Liver (tissue), 9 donors: ENCODE results near the gene C19orf53. TPM values are rescaled to one million over a fixed set of nuclear protein-coding genes. Genes with fewer than 3 reads are reported as not detected.

Experiments used
- DNase-seq: peaks from one replicate; pipeline ENCODE4 v3.0.0-alpha.2; 2017; ENCODE audit warnings: low spot score
- H3K27ac ChIP-seq, 2 donors: one replicate each; pipeline ENCODE4 v1.7.0; 2013; ENCODE audit warnings: inconsistent platforms in 2 of 2, low read length in 2 of 2, control low read depth in 1 of 2, low read depth in 1 of 2, mild to moderate bottlenecking in 1 of 2
- H3K27me3 ChIP-seq, 4 donors: one replicate each; pipeline versions ENCODE4 v1.6.1 to v1.7.0; 2013; ENCODE audit warnings: low read length in 3 of 4, inconsistent platforms in 1 of 4, mild to moderate bottlenecking in 1 of 4, moderate library complexity in 1 of 4; ENCODE audit not compliant: control insufficient read depth in 4 of 4, insufficient read depth in 4 of 4
- H3K36me3 ChIP-seq, 4 donors: one replicate each; pipeline versions ENCODE4 v1.6.1 to v1.7.0; 2013; ENCODE audit warnings: low read length in 3 of 4, mild to moderate bottlenecking in 3 of 4, low read depth in 1 of 4, moderate library complexity in 1 of 4; ENCODE audit not compliant: control insufficient read depth in 4 of 4, insufficient read depth in 3 of 4
- H3K4me1 ChIP-seq, 4 donors: one replicate each; pipeline versions ENCODE4 v1.6.1 to v1.7.0; 2013; ENCODE audit warnings: low read length in 3 of 4, mild to moderate bottlenecking in 3 of 4, moderate library complexity in 1 of 4; ENCODE audit not compliant: control insufficient read depth in 4 of 4, insufficient read depth in 4 of 4
- H3K4me3 ChIP-seq, 3 donors: one replicate each; pipeline versions ENCODE4 v1.6.1 to v1.7.0; 2013; ENCODE audit warnings: low read length in 3 of 3, control low read depth in 1 of 3, low read depth in 1 of 3, mild to moderate bottlenecking in 1 of 3
- H3K9ac ChIP-seq, 2 donors: one replicate each; pipeline ENCODE4 v1.7.0; 2013; ENCODE audit warnings: low read length in 2 of 2, mild to moderate bottlenecking in 2 of 2, moderate library complexity in 2 of 2, control low read depth in 1 of 2, low read depth in 1 of 2
- H3K9me3 ChIP-seq, 4 donors: one replicate each; pipeline versions ENCODE4 v1.6.1 to v1.7.0; 2013; ENCODE audit warnings: low read length in 3 of 4; ENCODE audit not compliant: control insufficient read depth in 4 of 4
- ATF3 ChIP-seq: IDR thresholded peaks from 2 replicates; pipeline ENCODE4 v1.6.1; 2016; ENCODE audit warnings: antibody characterized with exemption
- CTCF ChIP-seq: fragments of 150-350 bp; IDR thresholded peaks from 2 replicates; pipeline ENCODE4 v1.5.1; 2017; ENCODE audit warnings: improper control_type of control experiment, low read depth, low read length; ENCODE audit not compliant: missing input control
- EGR1 ChIP-seq, 2 donors: IDR thresholded peaks; 2 replicates each; pipeline ENCODE4 v1.6.1; 2016 to 2018; ENCODE audit warnings: antibody characterized with exemption in 2 of 2, low read depth in 2 of 2
- FOXA1 ChIP-seq: IDR thresholded peaks from 2 replicates; pipeline ENCODE4 v1.6.1; 2016; ENCODE audit warnings: antibody characterized with exemption
- FOXA2 ChIP-seq: IDR thresholded peaks from 2 replicates; pipeline ENCODE4 v1.6.1; 2016; ENCODE audit warnings: antibody characterized with exemption
- GABPA ChIP-seq, 2 donors: IDR thresholded peaks in 1 of 2; conservative IDR thresholded peaks in 1 of 2; 2 replicates each; pipeline ENCODE4 v1.6.1; 2016; ENCODE audit warnings: antibody characterized with exemption in 2 of 2, mild to moderate bottlenecking in 1 of 2, moderate library complexity in 1 of 2
- HNF4A ChIP-seq, 2 donors: conservative IDR thresholded peaks; 2 replicates each; pipeline ENCODE4 v1.6.1; 2016; ENCODE audit warnings: antibody characterized with exemption in 2 of 2, mild to moderate bottlenecking in 2 of 2
- HNF4G ChIP-seq: IDR thresholded peaks from 2 replicates; pipeline ENCODE4 v1.6.1; 2016; ENCODE audit warnings: antibody characterized with exemption
- JUND ChIP-seq, 2 donors: IDR thresholded peaks; 2 replicates each; pipeline ENCODE4 v1.6.1; 2016; ENCODE audit warnings: antibody characterized with exemption in 2 of 2
- MAX ChIP-seq: IDR thresholded peaks from 2 replicates; pipeline ENCODE4 v1.6.1; 2016; ENCODE audit warnings: antibody characterized with exemption
- NR2F2 ChIP-seq: IDR thresholded peaks from 2 replicates; pipeline ENCODE4 v1.6.1; 2016; ENCODE audit warnings: antibody characterized with exemption
- RAD21 ChIP-seq, 2 donors: IDR thresholded peaks; 2 replicates each; pipeline ENCODE4 v1.6.1; 2016; ENCODE audit warnings: antibody characterized with exemption in 2 of 2, mild to moderate bottlenecking in 2 of 2
- REST ChIP-seq: IDR thresholded peaks from 2 replicates; pipeline ENCODE4 v1.6.1; 2016; ENCODE audit warnings: antibody characterized with exemption, mild to moderate bottlenecking
- RXRA ChIP-seq, 2 donors: IDR thresholded peaks; 2 replicates each; pipeline ENCODE4 v1.6.1; 2017 to 2018; ENCODE audit warnings: antibody characterized with exemption in 2 of 2, mild to moderate bottlenecking in 1 of 2
- SP1 ChIP-seq: IDR thresholded peaks from 2 replicates; pipeline ENCODE4 v1.6.1; 2018; ENCODE audit warnings: antibody characterized with exemption, mild to moderate bottlenecking
- TAF1 ChIP-seq: conservative IDR thresholded peaks from 2 replicates; pipeline ENCODE4 v1.6.1; 2016; ENCODE audit warnings: antibody characterized with exemption, mild to moderate bottlenecking
- YY1 ChIP-seq: IDR thresholded peaks from 2 replicates; pipeline ENCODE4 v1.6.1; 2016; ENCODE audit warnings: antibody characterized with exemption, mild to moderate bottlenecking
- ZBTB33 ChIP-seq: IDR thresholded peaks from 2 replicates; pipeline ENCODE4 v1.6.1; 2016; ENCODE audit warnings: antibody characterized with exemption
- WGBS: extraction: QIAGEN DNeasy Blood & Tissue Kit; methylation state at CpG from one replicate; pipeline ENCODE4 v1.1.7; 2013; 5-methylcytosine and 5-hydroxymethylcytosine counted together
- polyA plus RNA-seq, 2 donors: library from polyadenylated mRNA; stranded (reverse) in 1 of 2; unstranded in 1 of 2; fragments of 200-250 nt in 1 of 2; fragments of >200 nt in 1 of 2; fragmentation: Nextera tagmentation in 1 of 2; extraction: Ambion mirVana in 1 of 2; gene quantifications; one replicate each; pipeline versions ENCODE4 v1.2.1 to v1.2.3, GENCODE V29; 2013 to 2015
- total RNA-seq, 2 donors: library from RNA; depleted of rRNA; stranded (reverse); fragments of >200 nt; gene quantifications; one replicate each; pipeline ENCODE4 v1.2.3, GENCODE V29; 2014
- donor health status: healthy.
- donor health status: healthy.
- donor health status: healthy.
- donor health status: healthy.
- donor health status: healthy.

Gene C19orf53
- total and polyA plus RNA-seq, 4 donors: 18.5 to 88.5 (median 59.5) TPM

GRCh38 chr19:13814550-13814949, 40.3 kb downstream of the C19orf53 start:
- DNase-seq: no peak

More at GRCh38 chr19:13814550-13814949, 40.3 kb downstream of the C19orf53 start:
- WGBS: 92% methylated on average over 21 of the region's 21 CpGs
- Histone ChIP-seq H3K36me3 (no peaks in the 10 kb centered on the region), H3K27ac (no peak overlapping the region), H3K9me3 (no peaks in the 10 kb centered on the region), H3K9ac (no peak overlapping the region), H3K4me3 (no peak overlapping the region), H3K4me1 (no peaks in the 10 kb centered on the region), H3K27me3 (no peaks in the 10 kb centered on the region)
- TF ChIP-seq MAX (no peak), CTCF (no peak), JUND (IDR thresholded peaks at IDR 0.05) (no peak), ATF3 (no peak), FOXA2 (no peak), YY1 (no peak), HNF4A (conservative IDR thresholded peaks at IDR 0.05) (no peak), RXRA (IDR thresholded peaks at IDR 0.05) (no peak), ZBTB33 (no peak), NR2F2 (no peak), REST (no peak), RAD21 (IDR thresholded peaks at IDR 0.05) (no peak), EGR1 (IDR thresholded peaks at IDR 0.05; ENCODE audit: low read depth in 2 of 2) (no peak), FOXA1 (no peak), TAF1 (no peak), HNF4G (no peak), GABPA (IDR thresholded peaks at IDR 0.05 in 1 of 2, conservative IDR thresholded peaks at IDR 0.05 in 1 of 2) (no peak), SP1 (no peak)
